Tibial artery (tissue), 4 donors: ENCODE data around the gene MINDY2.

Source experiments
- DNase-seq, 2 donors: peaks; one replicate each; pipeline ENCODE4 v3.0.0-alpha.2; 2019
- H3K27ac ChIP-seq, 2 donors: fragments of 200-600 bp; sonication (generic) in 1 of 2; 1 replicate in 1 of 2; 2 replicates in 1 of 2; pipeline ENCODE4 v1.5.1; 2018 to 2019; ENCODE audit warnings: mild to moderate bottlenecking in 1 of 2
- H3K27me3 ChIP-seq, 2 donors: fragments of 200-600 bp; sonication (generic) in 1 of 2; one replicate each; pipeline versions ENCODE4 v1.5.1 to v1.6.0; 2016 to 2019
- H3K36me3 ChIP-seq, 3 donors: fragments of 200-600 bp; sonication (generic) in 2 of 3; one replicate each; pipeline ENCODE4 v1.5.1; 2016 to 2019; ENCODE audit warnings: mild to moderate bottlenecking in 2 of 3
- H3K4me1 ChIP-seq, 4 donors: fragments of 200-600 bp; sonication (generic) in 2 of 4; 1 replicate in 3 of 4; 2 replicates in 1 of 4; pipeline ENCODE4 v1.5.1; 2016 to 2019
- H3K4me3 ChIP-seq, 2 donors: fragments of 200-600 bp; sonication (generic) in 1 of 2; 1 replicate in 1 of 2; 2 replicates in 1 of 2; pipeline ENCODE4 v1.5.1; 2018 to 2019; ENCODE audit warnings: mild to moderate bottlenecking in 2 of 2
- H3K9me3 ChIP-seq, 3 donors: fragments of 200-600 bp; sonication (generic) in 1 of 3; one replicate each; pipeline ENCODE4 v1.5.1; 2016 to 2019
- CTCF ChIP-seq, 2 experiments: fragments of 200-600 bp in 1 of 2; fragments of 450-650 bp in 1 of 2; IDR thresholded peaks; one replicate each; pipeline ENCODE4 v1.5.1; 2017 to 2019; ENCODE audit warnings: antibody characterized with exemption in 2 of 2, mild to moderate bottlenecking in 1 of 2, moderate library complexity in 1 of 2
- intact Hi-C: fragments of 100-400 bp; cut with DNase I; formaldehyde crosslinking; loops from one replicate; pipeline ENCODE4 v1.15.0; 2023; ENCODE audit warnings: low total_unique reads

MINDY2 gene

GRCh38 chr15:58900631-58901030, 129.5 kb downstream of the MINDY2 start:
- Histone ChIP-seq H3K4me1 (no peaks in the 10 kb centered on the region), H3K36me3 (peaks cover 22 to 53% (median 40%) of the 10 kb centered on the region in 3 donors), H3K27me3 (no peaks in the 10 kb centered on the region), H3K4me3 (no peak overlapping the region), H3K27ac (no peak overlapping the region), H3K9me3 (no peaks in the 10 kb centered on the region)
- no peak for DNase-seq
- intact Hi-C loops = no loop called here
- TF ChIP-seq CTCF (IDR thresholded peaks at IDR 0.05) = no peak

GRCh38 chr15:58908550-58909309, 137.6 kb downstream of the MINDY2 start:
- no peak for DNase-seq
- H3K27me3 ChIP-seq = no peaks in the 10 kb centered on the region
- H3K36me3 ChIP-seq = peaks cover 16 to 35% (median 23%) of the 10 kb centered on the region in 3 donors
- TF ChIP-seq CTCF (IDR thresholded peaks at IDR 0.05) = no peak
- H3K9me3 ChIP-seq = no peaks in the 10 kb centered on the region
- H3K27ac ChIP-seq = no peak overlapping the region
- intact Hi-C loops = no loop called here
- no peak overlapping the region for H3K4me3 ChIP-seq
- H3K4me1 ChIP-seq = no peaks in the 10 kb centered on the region

GRCh38 chr15:58909616-58910015, 138.5 kb downstream of the MINDY2 start:
- intact Hi-C loops = no loop called here
- Histone ChIP-seq H3K4me3 (no peak overlapping the region), H3K27me3 (no peaks in the 10 kb centered on the region), H3K27ac (no peak overlapping the region), H3K9me3 (no peaks in the 10 kb centered on the region), H3K4me1 (no peaks in the 10 kb centered on the region), H3K36me3 (peaks cover 20 to 40% (median 28%) of the 10 kb centered on the region in 3 donors)
- DNase-seq = no peak
- no peak for TF ChIP-seq CTCF (IDR thresholded peaks at IDR 0.05)

GRCh38 chr15:58910456-58910855, 139.4 kb downstream of the MINDY2 start:
- no peak for DNase-seq
- H3K4me3 ChIP-seq = no peak overlapping the region
- no peak for TF ChIP-seq CTCF (IDR thresholded peaks at IDR 0.05)
- no peaks in the 10 kb centered on the region for H3K27me3 ChIP-seq
- H3K9me3 ChIP-seq = no peaks in the 10 kb centered on the region
- no peak overlapping the region for H3K27ac ChIP-seq
- H3K36me3 ChIP-seq = peaks cover 23 to 38% (median 26%) of the 10 kb centered on the region in 3 donors
- intact Hi-C loops = no loop called here
- no peaks in the 10 kb centered on the region for H3K4me1 ChIP-seq
